Inflammatory macrophage (primary cell): ENCODE data around the gene USP47.
"Not testable (repeated sequence)": the region's sequence is repeated elsewhere in the genome, so short reads cannot be mapped to it uniquely, and the experiment has no call there.

ENCODE experiments used
- DNase-seq, 2 donors: peaks; one replicate each; pipeline ENCODE4 v3.0.0-alpha.2; 2020 to 2022

USP47 gene

GRCh38 chr11:11822946-11823345 lies 18.8 kb upstream of the USP47 start:
- DNase-seq: no peak

- DNase-seq: no peak
These were observed 15.5 kb upstream of the USP47 start for GRCh38 chr11:11826260-11826659.

- DNase-seq: no peak
These were observed 14.5 kb upstream of the USP47 start for GRCh38 chr11:11827272-11827671.

GRCh38 chr11:11831406-11831805 lies 10.4 kb upstream of the USP47 start:
- DNase-seq: not testable (repeated sequence)

GRCh38 chr11:11836676-11837231 lies 5.0 kb upstream of the USP47 start:
- no peak for DNase-seq

- DNase-seq: no peak
These were observed 2.1 kb upstream of the USP47 start for GRCh38 chr11:11839718-11840117.

- peak; percentile 39 to 45 for DNase-seq
These were observed 553 bp upstream of the USP47 start for GRCh38 chr11:11841116-11841722.

- DNase-seq: peak; percentile 86 to 88
These were observed 743 bp downstream of the USP47 start for GRCh38 chr11:11842421-11843008.

GRCh38 chr11:11843211-11843621 lies 1.4 kb downstream of the USP47 start:
- DNase-seq: peak; percentile 40 to 44

- no peak for DNase-seq
These were observed 1.9 kb downstream of the USP47 start for GRCh38 chr11:11843642-11844041.

- DNase-seq: no peak
These were observed 2.5 kb downstream of the USP47 start for GRCh38 chr11:11844272-11844671.

- DNase-seq: no peak
These were observed 3.3 kb downstream of the USP47 start for GRCh38 chr11:11845071-11845470.

GRCh38 chr11:11845551-11845950 lies 3.8 kb downstream of the USP47 start:
- no peak for DNase-seq

GRCh38 chr11:11847082-11847481 lies 5.3 kb downstream of the USP47 start:
- DNase-seq: no peak

GRCh38 chr11:11848891-11849746 lies 7.3 kb downstream of the USP47 start:
- DNase-seq: peak; percentile 42 to 44

GRCh38 chr11:11850668-11851067 lies 8.9 kb downstream of the USP47 start:
- DNase-seq: no peak

GRCh38 chr11:11856638-11857037 lies 14.9 kb downstream of the USP47 start:
- peak in 1 of 2 donors; percentile 4 for DNase-seq

GRCh38 chr11:11857769-11858168 lies 16.0 kb downstream of the USP47 start:
- DNase-seq: no peak

GRCh38 chr11:11858676-11859075 lies 16.9 kb downstream of the USP47 start:
- DNase-seq: no peak

GRCh38 chr11:11860103-11860979 lies 18.6 kb downstream of the USP47 start:
- DNase-seq: no peak

- DNase-seq: no peak
These were observed 21.2 kb downstream of the USP47 start for GRCh38 chr11:11862999-11863398.

- no peak for DNase-seq
These were observed 22.6 kb downstream of the USP47 start for GRCh38 chr11:11864332-11864731.
